HCT116 (cell line): ENCODE measurements around the gene CYP11A1. TPM values are rescaled to one million over a fixed set of nuclear protein-coding genes. Genes with fewer than 3 reads are reported as not detected.

Source experiments
- ATAC-seq: fragments of 200-7000 bp; cut with Tn5 transposase; 2 replicates; pipeline ENCODE4 v1.9.1; 2020; ENCODE audit warnings: mild to moderate bottlenecking, moderate library complexity
- BruUV-seq: library from RNA; stranded (reverse); fragments of 400-500 nt; replicated peaks from 2 replicates; lab custom pipeline; 2021; lab: Mats Ljungman, UMichigan
- CTCF ChIA-PET: fragments of 300-600 bp; sonication (Branson Sonifier 250); formaldehyde crosslinking; loops from one replicate; lab custom pipeline; 2021; ENCODE audit warnings: antibody characterized with exemption; lab: Charles Lee
- POLR2A ChIA-PET: fragments of 300-600, 350-600 bp; sonication (Branson Sonifier 250); formaldehyde crosslinking; loops from one replicate; lab custom pipeline; 2021; ENCODE audit warnings: antibody characterized with exemption; lab: Charles Lee
- RAD21 ChIA-PET, 2 experiments: fragments of 300-600 bp; sonication (Branson Sonifier 250); formaldehyde crosslinking; loops; one replicate each; lab custom pipeline; 2023; ENCODE audit warnings: low total read pairs in 2 of 2; ENCODE audit not compliant: uncharacterized antibody in 2 of 2, unreplicated experiment in 2 of 2, low non-redundant PET in 1 of 2; lab: Charles Lee
- DNase-seq: peaks from one replicate; pipeline ENCODE4 v3.0.0-alpha.2; 2010; ENCODE audit warnings: low read depth, low spot score
- H2AFZ ChIP-seq: fragments of 200-600 bp; shearing (Covaris generic), sonication (generic); 2 replicates; pipeline ENCODE4 v1.6.1; 2017; ENCODE audit warnings: low read depth, mixed run types, mixed read lengths, antibody characterized with exemption, low read length; ENCODE audit not compliant: poor library complexity, severe bottlenecking
- H3K27ac ChIP-seq: 2 replicates; pipeline ENCODE4 v1.5.1; 2012; ENCODE audit warnings: low read depth, low read length
- H3K27me3 ChIP-seq: fragments of 200-600 bp; sonication (generic); 2 replicates; pipeline ENCODE4 v1.6.1; 2016; ENCODE audit warnings: mixed run types, low read length, mixed read lengths; ENCODE audit not compliant: insufficient read depth
- H3K36me3 ChIP-seq, 2 experiments: fragments of 200-500 bp in 1 of 2; fragments of 200-600 bp in 1 of 2; sonication (Bioruptor generic) in 1 of 2; sonication (generic) in 1 of 2; 2 replicates each; pipeline versions ENCODE4 v1.5.1 to v1.6.1; 2014 to 2016; ENCODE audit warnings: low read length in 2 of 2, inconsistent platforms in 1 of 2, mixed read lengths in 1 of 2, mixed run types in 1 of 2; ENCODE audit not compliant: insufficient read depth in 2 of 2, control insufficient read depth in 1 of 2
- H3K4me1 ChIP-seq, 2 experiments: fragments of 200-600 bp in 1 of 2; sonication (generic) in 1 of 2; 2 replicates each; pipeline versions ENCODE4 v1.5.1 to v1.6.1; 2012 to 2017; ENCODE audit warnings: low read length in 2 of 2, inconsistent platforms in 1 of 2, mild to moderate bottlenecking in 1 of 2, mixed read lengths in 1 of 2, mixed run types in 1 of 2, moderate library complexity in 1 of 2; ENCODE audit not compliant: insufficient read depth in 2 of 2, control insufficient read depth in 1 of 2
- H3K4me2 ChIP-seq: fragments of 200-600 bp; sonication (generic); 2 replicates; pipeline ENCODE4 v1.6.1; 2017; ENCODE audit warnings: mixed run types, low read length, mixed read lengths
- H3K4me3 ChIP-seq, 2 experiments: fragments of 200-600 bp in 1 of 2; sonication (generic) in 1 of 2; replicated peaks in 1 of 2; 2 replicates each; pipeline ENCODE4 v1.5.1; 2011 to 2016; ENCODE audit warnings: low read length in 2 of 2, control low read depth in 1 of 2, low read depth in 1 of 2, mild to moderate bottlenecking in 1 of 2, mixed read lengths in 1 of 2, mixed run types in 1 of 2
- H3K79me2 ChIP-seq: fragments of 200-600 bp; sonication (generic); 2 replicates; pipeline ENCODE4 v1.6.1; 2017; ENCODE audit warnings: mild to moderate bottlenecking, mixed run types, low read length, moderate library complexity, mixed read lengths; ENCODE audit not compliant: insufficient read depth
- H3K9ac ChIP-seq: fragments of 200-600 bp; sonication (generic); 2 replicates; pipeline ENCODE4 v1.6.1; 2016; ENCODE audit warnings: low read length, mixed read lengths
- H3K9me2 ChIP-seq: fragments of 200-600 bp; sonication (generic), shearing (Covaris generic); 2 replicates; pipeline ENCODE4 v1.6.1; 2017; ENCODE audit warnings: mixed run types, mild to moderate bottlenecking, moderate library complexity; ENCODE audit not compliant: insufficient read depth
- H3K9me3 ChIP-seq, 2 experiments: fragments of 200-500 bp in 1 of 2; fragments of 200-600 bp in 1 of 2; sonication (Bioruptor generic) in 1 of 2; sonication (generic) in 1 of 2; 2 replicates each; pipeline ENCODE4 v1.6.1; 2014 to 2017; ENCODE audit warnings: low read length in 2 of 2, mixed read lengths in 2 of 2, inconsistent platforms in 1 of 2, low read depth in 1 of 2, mild to moderate bottlenecking in 1 of 2, mixed run types in 1 of 2, moderate library complexity in 1 of 2; ENCODE audit not compliant: control insufficient read depth in 1 of 2, insufficient read depth in 1 of 2
- H4K20me1 ChIP-seq: fragments of 200-600 bp; sonication (generic), shearing (Covaris generic); 2 replicates; pipeline ENCODE4 v1.6.1; 2017; ENCODE audit warnings: mixed run types, mild to moderate bottlenecking, moderate library complexity; ENCODE audit not compliant: insufficient read depth
- CTCF ChIP-seq, 3 experiments: fragments of 200-600 bp in 1 of 3; sonication (generic) in 1 of 3; IDR thresholded peaks in 2 of 3; conservative IDR thresholded peaks in 1 of 3; 2 replicates each; pipeline ENCODE4 v1.5.1; 2012 to 2017; ENCODE audit warnings: low read depth in 2 of 3, low read length in 2 of 3, antibody characterized with exemption in 1 of 3, borderline replicate concordance in 1 of 3, control low read depth in 1 of 3, mild to moderate bottlenecking in 1 of 3, mixed read lengths in 1 of 3, mixed run types in 1 of 3, moderate library complexity in 1 of 3; ENCODE audit not compliant: insufficient read depth in 1 of 3
- EGR1 ChIP-seq: IDR thresholded peaks from 2 replicates; pipeline ENCODE4 v1.6.1; 2012; ENCODE audit warnings: low read depth
- ELF1 ChIP-seq: IDR thresholded peaks from 2 replicates; pipeline ENCODE4 v1.6.1; 2012; ENCODE audit warnings: low read depth, borderline replicate concordance
- EZH2phosphoT487 ChIP-seq: fragments of 200-600 bp; IDR thresholded peaks from 2 replicates; pipeline ENCODE4 v1.6.1; 2018; ENCODE audit warnings: antibody characterized with exemption, borderline replicate concordance
- FOSL1 ChIP-seq: IDR thresholded peaks from 2 replicates; pipeline ENCODE4 v1.6.1; 2012; ENCODE audit warnings: low read depth
- JUND ChIP-seq: IDR thresholded peaks from 2 replicates; pipeline ENCODE4 v1.6.1; 2012
- MAX ChIP-seq: IDR thresholded peaks from 2 replicates; pipeline ENCODE4 v1.6.1; 2012
- POLR2A ChIP-seq: IDR thresholded peaks from 2 replicates; pipeline ENCODE4 v1.7.0; 2011; ENCODE audit warnings: borderline replicate concordance; ENCODE audit not compliant: insufficient read depth, insufficient read length; ENCODE audit errors: extremely low read depth
- POLR2AphosphoS5 ChIP-seq: IDR thresholded peaks from 2 replicates; pipeline ENCODE4 v1.6.1; 2011; ENCODE audit warnings: mild to moderate bottlenecking, low read depth, low read length, moderate library complexity
- RAD21 ChIP-seq: IDR thresholded peaks from 2 replicates; pipeline ENCODE4 v1.6.1; 2012; ENCODE audit warnings: low read depth, mild to moderate bottlenecking
- SRF ChIP-seq: IDR thresholded peaks from 2 replicates; pipeline ENCODE4 v1.6.1; 2012; ENCODE audit warnings: low read depth
- TCF7L2 ChIP-seq: IDR thresholded peaks from 2 replicates; pipeline ENCODE4 v1.7.0; 2011; ENCODE audit warnings: borderline replicate concordance, inconsistent platforms; ENCODE audit not compliant: insufficient read depth, insufficient read length; ENCODE audit errors: extremely low read depth
- YY1 ChIP-seq: IDR thresholded peaks from 2 replicates; pipeline ENCODE4 v1.6.1; 2011; ENCODE audit warnings: low read length, low read depth, moderate library complexity, mild to moderate bottlenecking; ENCODE audit not compliant: insufficient replicate concordance; ENCODE audit errors: extremely low read depth
- intact Hi-C: fragments of 100-400 bp; cut with micrococcal nuclease; formaldehyde crosslinking; loops from 2 replicates; pipeline ENCODE4 v1.10.0; 2022
- total RNA-seq: library from RNA; stranded (reverse); gene quantifications from one replicate; pipeline ENCODE4 v1.2.1, GENCODE V29; 2021; ENCODE audit not compliant: unreplicated experiment

Gene CYP11A1
- total RNA-seq, 1 experiment from 2014 or later = 0.57 TPM

GRCh38 chr15:74380361-74381189 is 13.1 kb upstream of the CYP11A1 start:
- H3K4me1 ChIP-seq = peaks cover 19 to 53% of the 10 kb centered on the region in 2 experiments
- H3K9me3 ChIP-seq = no peaks in the 10 kb centered on the region
- no peak overlapping the region for H3K27ac ChIP-seq
- H4K20me1 ChIP-seq = no peaks in the 10 kb centered on the region
- intact Hi-C loops = no loop called here
- H3K4me3 ChIP-seq = no peak overlapping the region
- BruUV-seq = no TSS peak
- no peak overlapping the region for H3K4me2 ChIP-seq
- ChIA-PET RAD21 (no interaction called here), CTCF (interaction anchor here (6.3 kb wide), 1 partner anchor 59 kb away, joined by 83 read pairs; no protein-coding TSS in a partner anchor), POLR2A (no interaction called here)
- no peaks in the 10 kb centered on the region for H3K36me3 ChIP-seq
- no peaks in the 10 kb centered on the region for H3K79me2 ChIP-seq
- DNase-seq (no peak), ATAC-seq (no peak)
- H3K27me3 ChIP-seq = no peaks in the 10 kb centered on the region
- H3K9ac ChIP-seq = no peak overlapping the region
- TF ChIP-seq POLR2A = no peak
- TF ChIP-seq SRF = no peak
- no peak for TF ChIP-seq MAX
- no peak for TF ChIP-seq EGR1
- TF ChIP-seq YY1 = no peak
- no peak for TF ChIP-seq FOSL1
- no peak for TF ChIP-seq ELF1
- H2AFZ ChIP-seq = no peak overlapping the region
- H3K9me2 ChIP-seq = no peaks in the 10 kb centered on the region

GRCh38 chr15:74378848-74379247 is 11.4 kb upstream of the CYP11A1 start:
- no peaks in the 10 kb centered on the region for H3K9me2 ChIP-seq
- no peak overlapping the region for H3K4me2 ChIP-seq
- ChIA-PET RAD21 (no interaction called here), CTCF (interaction anchor here (1.5 to 6.3 kb wide), 2 partner anchors 53 to 61 kb away, joined by 4 to 83 read pairs; no protein-coding TSS in a partner anchor)
- H3K9ac ChIP-seq = no peak overlapping the region
- no peak overlapping the region for H3K4me3 ChIP-seq
- peaks cover 15 to 51% of the 10 kb centered on the region in 2 experiments for H3K4me1 ChIP-seq
- H3K27ac ChIP-seq = no peak overlapping the region
- H3K36me3 ChIP-seq = no peaks in the 10 kb centered on the region
- no peaks in the 10 kb centered on the region for H3K79me2 ChIP-seq
- H2AFZ ChIP-seq = no peak overlapping the region
- H3K9me3 ChIP-seq = no peaks in the 10 kb centered on the region
- H4K20me1 ChIP-seq = no peaks in the 10 kb centered on the region
- no peaks in the 10 kb centered on the region for H3K27me3 ChIP-seq
- intact Hi-C loops = loop anchor here (10.0 kb wide), 1 partner anchor 606 kb away; no protein-coding TSS in a partner anchor
- BruUV-seq = no TSS peak
- DNase-seq = no peak
- TF ChIP-seq POLR2AphosphoS5 (no peak), YY1 (no peak), EZH2phosphoT487 (no peak), CTCF (IDR thresholded peaks at IDR 0.05 in 2 of 3, conservative IDR thresholded peaks at IDR 0.05 in 1 of 3; ENCODE audit: borderline replicate concordance in 1 of 3, insufficient read depth in 1 of 3, low read depth in 2 of 3, low read length in 2 of 3) (no peak), FOSL1 (no peak), RAD21 (no peak), JUND (no peak), EGR1 (no peak), TCF7L2 (no peak)
- TF ChIP-seq, all 23 proteins: peak for 0
- no peak for ATAC-seq
- POLR2A ChIA-PET = no interaction called here
